HG02943 (cell line): ENCODE measurements around the gene NDUFA13.

Experiments used
- ATAC-seq: cut with Tn5 transposase; IDR thresholded peaks from one replicate; pipeline ENCODE4 v1.9.1; 2021; ENCODE audit warnings: mild to moderate bottlenecking, low read depth, moderate library complexity; ENCODE audit not compliant: unreplicated experiment

The NDUFA13 gene

DNA sequence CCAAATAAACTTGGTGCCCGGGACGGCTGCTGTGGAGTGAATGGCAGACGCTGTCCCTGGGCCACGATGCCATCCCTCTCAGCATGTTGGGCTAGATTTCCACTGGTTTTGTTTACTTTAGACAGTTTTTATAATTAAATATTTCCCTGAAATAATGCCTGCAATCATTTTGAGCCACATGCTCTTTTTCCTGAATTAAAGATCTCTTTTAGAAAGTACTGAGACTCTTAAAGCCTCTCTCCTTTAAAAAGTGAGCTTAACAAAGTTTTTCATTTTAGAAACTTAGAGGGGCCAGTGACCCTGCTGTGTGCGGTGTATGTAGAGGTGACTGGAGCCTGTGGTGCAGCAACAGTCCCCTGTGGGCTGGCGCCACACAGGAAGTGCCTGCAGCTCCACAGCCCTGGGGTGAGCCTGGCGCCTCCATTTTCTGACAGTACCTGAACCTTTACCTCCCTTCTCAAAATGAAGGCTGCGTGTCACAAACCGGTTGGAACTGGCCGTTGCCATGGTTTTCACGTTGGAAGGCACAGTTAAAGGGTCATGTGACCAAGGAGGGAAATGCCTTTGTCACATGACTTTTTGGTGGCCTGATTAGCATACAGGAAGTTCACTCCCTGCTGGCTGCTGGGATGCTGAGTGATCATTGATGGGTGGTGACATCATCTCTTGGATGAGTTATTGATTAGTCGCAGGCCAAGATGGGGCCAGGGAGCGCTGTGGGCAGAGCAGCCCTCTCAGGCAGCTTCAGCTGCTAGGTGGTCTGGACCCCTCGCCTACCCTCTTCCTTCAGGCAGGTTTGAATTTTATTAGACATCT is 26.9 kb upstream of the NDUFA13 start:
- peak; percentile 52 for ATAC-seq

DNA sequence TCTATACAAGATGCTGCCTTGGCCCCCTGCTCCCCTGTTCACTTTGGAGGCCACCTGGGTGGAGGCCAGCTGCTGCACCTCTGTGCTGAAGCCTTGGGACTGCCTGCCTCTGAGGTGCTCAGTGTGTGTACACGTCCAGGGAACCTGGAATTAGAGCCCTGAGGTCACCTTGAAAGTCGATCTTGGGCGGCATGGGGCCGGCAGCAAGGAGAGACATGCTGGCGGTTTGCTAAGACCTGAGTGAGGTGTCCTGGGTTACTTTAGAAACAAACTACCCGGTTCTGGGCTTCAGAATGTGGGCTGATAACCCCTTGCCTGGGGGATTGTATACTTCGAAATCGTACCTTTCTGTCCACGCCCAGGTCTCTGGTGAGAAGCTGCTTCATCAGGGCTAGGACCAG is 26.2 kb upstream of the NDUFA13 start:
- no peak for ATAC-seq

DNA sequence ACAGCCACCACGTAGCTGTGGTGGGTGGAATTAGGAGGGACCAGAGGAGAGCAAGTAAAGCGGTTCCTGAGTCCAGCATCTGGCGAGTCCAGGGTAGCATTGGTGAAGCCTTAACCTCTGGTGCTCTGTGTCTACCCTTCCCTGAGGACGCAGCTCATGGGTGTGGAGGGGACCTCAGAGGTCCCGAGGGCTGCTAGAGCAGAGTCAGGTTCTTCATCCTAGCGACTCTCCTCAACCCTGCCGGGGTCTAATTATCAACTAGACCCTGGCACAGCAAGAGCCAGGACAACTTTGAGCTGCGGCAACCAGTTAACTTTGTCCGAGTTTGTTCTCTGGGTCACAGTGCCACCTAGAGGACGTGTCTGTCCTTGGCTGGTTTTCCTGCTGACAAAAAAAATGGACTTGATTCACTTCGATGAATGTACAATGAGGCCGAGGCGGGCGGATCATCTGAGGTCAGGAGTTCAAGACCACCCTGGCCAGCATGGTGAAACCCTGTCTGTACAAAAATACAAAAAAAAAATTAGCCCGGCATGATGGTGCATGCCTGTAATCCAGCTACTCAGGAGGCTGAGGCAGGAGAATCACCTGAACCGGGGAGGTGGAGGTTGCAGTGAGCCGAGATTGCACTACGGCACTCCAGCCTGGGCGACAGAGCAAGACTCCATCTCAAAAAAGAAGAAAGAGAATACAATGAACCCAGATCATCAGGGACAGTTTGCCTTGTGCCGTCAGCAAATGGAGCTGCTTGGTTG is 25.6 kb upstream of the NDUFA13 start:
- no peak for ATAC-seq

DNA sequence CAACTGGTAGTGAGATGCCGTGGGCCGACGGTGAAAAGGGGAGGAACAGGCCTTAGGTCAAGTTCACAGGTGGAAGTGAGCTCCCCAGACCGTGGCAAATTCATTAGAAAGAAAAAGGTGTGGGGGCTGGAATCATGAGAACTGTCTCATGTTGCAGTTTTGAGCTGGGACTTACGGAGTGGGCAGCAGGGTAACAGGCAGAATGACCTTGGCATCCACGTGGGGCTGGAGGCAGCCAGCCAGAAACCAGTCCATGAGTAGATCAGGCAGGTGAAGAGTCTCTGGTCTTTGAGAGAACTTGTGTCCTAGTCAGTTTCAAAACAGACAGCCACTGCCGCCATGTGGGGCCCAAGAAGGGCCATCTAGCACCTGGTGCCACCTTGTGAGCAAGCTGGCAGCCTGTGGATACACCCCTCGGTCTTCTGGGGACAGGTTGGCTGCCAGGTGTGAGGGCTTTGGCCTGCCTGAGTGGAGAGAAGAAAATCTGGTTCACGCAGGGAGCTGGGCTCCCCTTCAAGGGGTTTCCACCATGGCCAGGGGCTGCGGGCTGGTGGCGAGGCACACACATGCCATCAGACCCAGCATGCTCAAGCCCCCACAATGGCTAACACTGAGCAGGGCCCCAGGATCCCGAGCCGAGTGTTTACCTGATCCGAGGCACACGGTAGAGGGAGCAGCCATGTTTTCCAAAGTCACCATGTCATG is 24.6 kb upstream of the NDUFA13 start:
- no peak for ATAC-seq

DNA sequence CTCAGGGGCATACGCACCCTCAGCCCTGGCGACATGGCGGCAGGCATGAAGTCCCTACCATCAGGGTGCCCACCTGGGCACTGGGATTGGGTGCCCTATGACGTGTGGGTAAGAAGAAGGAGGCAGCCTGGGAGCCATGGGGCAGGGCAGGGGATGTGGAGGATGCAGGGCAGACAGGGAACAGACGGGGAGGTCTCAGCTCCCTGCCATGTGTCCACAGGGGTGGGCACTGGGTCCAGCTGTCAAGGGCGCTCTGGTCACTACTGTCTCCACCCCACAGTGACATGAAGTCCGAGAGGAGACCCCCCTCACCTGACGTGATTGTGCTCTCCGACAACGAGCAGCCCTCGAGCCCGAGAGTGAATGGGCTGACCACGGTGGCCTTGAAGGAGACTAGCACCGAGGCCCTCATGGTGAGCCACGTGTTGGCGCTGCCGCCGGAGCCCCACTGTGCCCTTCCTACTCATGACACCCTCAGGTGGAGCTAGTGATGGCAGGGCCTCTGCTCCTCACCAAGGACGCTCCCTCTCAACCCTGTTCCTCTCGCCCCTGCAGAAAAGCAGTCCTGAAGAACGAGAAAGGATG is 23.9 kb upstream of the NDUFA13 start:
- no peak for ATAC-seq

DNA sequence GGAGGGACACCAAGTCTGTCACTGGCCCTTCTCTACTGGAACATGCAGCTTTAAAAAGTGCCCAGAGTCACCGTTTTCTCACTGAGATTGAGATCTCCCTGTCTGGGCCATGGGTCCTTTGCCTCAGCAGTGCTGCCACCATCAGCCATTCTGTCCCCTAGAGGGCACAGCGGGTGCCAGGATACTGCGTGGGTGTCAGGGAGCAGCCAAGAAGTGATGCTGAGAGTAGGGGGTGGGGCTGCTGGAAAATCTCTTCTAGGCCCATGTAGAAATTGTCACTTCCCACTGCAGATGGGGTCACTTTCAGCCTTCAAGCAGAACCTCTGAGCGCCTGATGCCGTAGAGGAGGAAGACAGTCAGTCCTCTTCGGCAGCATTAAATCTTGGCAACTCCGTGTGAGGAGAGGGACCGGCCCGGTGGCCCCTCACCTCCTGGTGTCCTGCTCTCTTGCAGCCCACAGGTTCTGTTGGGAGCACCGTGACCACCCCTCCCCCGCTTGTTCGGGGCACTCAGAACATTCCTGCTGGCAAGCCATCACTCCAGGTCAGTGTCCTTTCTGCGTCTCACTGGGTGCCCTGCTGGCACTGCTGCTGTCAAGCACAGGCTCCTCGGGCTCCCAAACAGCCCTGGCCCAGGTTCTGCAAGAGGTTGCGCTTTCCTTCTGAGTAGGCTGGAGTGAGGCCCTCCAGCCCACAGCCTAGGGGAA is 22.0 kb upstream of the NDUFA13 start:
- no peak for ATAC-seq

DNA sequence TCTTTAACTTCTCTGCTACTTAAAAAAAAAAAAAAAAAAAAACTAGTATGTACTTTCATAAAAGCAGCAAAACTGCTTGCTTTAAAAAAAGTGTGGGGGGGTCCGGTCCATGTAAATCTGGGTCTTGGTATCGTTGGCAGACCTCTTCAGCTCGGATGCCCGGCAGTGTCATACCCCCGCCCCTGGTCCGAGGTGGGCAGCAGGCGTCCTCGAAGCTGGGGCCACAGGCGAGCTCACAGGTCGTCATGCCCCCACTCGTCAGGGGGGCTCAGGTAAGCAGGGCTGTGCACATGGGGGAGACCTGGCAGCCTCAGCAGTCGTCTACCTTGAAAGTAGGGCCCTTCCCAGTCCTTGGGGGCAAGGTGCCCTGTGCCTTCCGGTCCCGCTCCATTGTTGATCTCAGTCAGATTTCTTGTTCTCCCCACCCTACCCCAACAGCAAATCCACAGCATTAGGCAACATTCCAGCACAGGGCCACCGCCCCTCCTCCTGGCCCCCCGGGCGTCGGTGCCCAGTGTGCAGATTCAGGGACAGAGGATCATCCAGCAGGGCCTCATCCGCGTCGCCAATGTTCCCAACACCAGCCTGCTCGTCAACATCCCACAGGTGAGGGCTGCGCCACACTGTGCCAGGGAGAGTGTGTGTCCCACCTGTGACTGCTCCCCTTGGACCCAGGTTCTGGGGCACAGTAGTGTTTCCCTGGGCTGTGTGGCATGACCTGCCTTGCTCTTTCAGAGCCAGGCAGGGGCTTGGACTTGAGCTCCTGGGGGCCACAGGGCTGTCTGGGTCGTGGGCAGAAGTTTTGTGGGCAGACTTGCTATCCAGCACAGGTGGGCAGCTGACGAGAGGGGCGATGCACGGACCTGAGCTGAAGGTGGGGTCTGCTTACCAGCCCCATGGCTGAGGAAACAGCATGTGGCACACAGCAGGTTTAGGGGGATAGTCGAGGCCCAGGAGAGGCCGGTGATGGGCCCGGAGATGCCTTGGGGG is 20.1 kb upstream of the NDUFA13 start:
- no peak for ATAC-seq

DNA sequence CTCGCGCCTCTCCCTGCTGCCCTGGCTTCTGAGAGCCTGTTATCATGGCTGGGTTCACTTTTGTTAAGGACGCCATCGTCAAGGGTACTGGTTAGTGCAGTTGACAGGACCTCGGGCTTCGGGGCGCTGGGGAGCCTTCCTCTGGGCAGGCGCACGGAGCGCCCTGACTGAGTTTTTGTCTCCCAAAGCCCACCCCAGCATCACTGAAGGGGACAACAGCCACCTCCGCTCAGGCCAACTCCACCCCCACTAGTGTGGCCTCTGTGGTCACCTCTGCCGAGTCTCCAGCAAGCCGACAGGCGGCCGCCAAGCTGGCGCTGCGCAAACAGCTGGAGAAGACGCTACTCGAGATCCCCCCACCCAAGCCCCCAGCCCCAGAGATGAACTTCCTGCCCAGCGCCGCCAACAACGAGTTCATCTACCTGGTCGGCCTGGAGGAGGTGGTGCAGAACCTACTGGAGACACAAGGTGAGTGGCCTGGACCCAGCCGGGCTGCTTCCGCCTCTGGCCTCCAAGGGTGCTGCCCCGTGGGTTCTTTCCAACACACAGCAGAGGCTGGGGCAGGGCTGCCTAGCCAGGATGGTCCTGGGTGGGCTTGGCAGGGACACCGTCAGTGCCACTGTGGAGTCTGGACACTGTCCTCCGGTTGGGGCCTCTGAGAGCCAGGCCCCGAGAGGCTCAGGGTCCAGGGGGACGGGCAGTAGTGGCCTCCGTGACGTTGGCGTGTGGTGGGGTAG is 17.6 kb upstream of the NDUFA13 start:
- no peak for ATAC-seq

DNA sequence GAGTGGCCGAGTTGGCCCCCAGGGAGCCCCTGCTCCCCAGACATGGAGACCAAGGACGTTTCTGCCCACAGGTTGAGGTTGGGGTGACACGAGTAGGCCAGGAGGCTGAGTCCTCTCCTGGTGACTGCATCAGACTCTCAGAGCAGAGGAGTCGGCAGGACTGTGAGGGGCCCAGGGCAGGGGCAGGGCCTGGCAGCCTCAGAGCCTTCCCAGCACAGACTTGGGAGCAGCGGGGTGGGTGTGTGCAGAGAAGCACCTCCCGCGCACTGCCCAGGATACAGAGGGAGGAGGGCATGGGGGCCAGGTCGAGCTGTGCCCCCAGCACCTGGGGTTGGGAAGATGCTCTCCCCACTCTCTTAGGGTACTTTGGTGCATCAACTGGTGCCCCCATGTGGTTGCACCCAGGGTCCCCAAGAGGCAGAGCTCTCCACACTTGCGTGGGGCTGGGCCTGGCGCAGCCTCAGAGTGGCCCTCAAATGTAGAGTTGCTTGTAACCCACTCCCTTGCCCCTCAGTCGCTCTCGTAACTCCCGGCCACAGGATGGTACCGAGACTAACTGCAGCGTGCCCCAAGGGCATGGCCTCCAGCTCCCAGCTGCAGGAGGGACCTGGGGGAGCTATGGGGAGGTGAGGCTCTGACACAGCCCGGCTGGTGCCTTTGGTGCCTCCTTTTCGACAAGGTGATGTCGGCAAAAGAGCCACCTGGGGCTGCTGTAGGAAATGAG is 16.6 kb upstream of the NDUFA13 start:
- ATAC-seq: no peak

DNA sequence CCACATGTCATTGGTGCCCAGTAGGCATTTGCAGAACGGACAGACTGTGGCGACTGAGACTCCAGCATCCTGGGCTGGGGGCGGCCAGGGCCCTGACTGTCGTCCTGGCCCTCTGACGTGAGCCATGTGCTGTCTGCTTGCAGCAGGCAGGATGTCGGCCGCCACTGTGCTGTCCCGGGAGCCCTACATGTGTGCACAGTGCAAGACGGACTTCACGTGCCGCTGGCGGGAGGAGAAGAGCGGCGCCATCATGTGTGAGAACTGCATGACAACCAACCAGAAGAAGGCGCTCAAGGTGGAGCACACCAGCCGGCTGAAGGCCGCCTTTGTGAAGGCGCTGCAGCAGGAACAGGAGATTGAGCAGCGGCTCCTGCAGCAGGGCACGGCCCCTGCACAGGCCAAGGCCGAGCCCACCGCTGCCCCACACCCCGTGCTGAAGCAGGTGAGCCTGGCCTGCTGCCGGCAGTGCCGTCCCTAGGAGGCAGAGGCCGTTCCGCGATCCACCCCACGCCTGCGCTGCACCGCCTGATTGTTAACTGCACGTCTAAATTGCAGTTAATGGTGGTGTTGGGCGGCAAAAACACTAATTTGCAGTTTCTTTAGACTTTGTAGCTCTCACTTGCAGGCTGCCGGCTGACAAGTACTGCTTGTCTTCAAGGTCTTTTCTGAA is 14.9 kb upstream of the NDUFA13 start:
- ATAC-seq: no peak

DNA sequence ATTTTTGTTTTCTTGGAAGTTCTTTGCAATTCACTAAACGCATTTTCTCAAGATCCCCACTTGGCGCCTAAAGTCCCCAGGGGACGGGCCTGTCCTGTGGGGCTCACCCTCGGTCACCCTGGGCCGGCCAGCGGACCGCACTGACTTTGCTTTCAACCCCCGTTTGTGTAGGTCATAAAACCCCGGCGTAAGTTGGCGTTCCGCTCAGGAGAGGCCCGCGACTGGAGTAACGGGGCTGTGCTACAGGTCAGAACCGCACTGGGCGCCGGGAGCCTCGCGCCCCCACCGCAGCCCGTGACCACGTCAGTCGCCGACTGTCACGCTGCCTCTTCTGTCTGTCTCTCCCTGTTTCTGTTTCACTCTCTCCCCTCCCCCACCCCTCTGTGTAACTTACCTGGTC is 14.2 kb upstream of the NDUFA13 start:
- ATAC-seq: no peak

DNA sequence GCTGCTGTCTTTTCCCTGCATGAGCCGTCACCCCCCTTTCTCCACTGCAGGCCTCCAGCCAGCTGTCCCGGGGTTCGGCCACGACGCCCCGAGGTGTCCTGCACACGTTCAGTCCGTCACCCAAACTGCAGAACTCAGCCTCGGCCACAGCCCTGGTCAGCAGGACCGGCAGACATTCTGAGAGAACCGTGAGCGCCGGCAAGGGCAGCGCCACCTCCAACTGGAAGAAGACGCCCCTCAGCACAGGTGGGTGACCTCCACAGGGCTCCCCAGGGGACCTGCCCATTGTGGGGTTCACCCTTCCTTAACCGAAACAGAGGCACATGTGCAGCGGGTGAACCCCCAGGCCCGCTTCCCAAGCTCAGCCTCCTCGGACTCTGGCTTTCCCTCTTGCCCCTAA is 13.7 kb upstream of the NDUFA13 start:
- no peak for ATAC-seq

DNA sequence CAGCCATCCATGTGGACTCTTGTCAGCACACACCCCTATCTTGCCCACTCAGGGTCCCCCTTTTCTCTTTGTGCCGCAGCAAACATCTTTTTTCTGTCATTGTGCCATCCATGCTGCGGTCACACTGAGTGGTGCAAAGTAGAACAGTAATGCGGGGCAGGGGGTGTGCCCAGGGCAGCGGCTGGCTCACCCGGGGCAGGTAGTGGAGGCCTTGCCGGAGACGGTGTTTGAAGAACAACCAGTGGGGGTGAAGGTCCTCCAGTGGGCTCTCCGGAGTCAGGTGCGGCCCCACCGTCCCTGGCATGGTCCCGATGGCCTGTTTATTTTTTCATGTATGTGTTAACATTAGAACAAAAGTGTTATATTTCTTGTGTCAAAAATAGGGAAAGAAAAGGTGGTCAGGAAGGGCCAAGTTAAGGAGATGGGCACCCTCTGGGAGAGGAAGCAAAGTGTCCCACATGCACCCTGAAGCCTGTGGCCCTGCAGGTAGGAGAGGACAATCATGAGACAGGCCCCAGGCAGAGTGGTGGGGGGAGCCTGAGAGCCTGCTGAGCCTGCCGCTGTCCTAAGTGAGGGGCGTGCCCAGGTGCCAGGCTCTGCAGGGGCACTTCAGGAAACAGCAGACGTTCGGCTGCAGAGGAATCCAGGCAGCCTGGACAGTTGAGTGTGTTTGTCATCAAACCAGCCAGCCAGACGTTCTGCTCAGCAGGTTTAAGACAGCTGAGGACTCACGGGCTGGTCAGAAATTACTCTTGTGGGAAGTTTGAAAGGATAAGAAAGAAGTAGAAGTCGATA is 13.0 kb upstream of the NDUFA13 start:
- ATAC-seq: no peak

DNA sequence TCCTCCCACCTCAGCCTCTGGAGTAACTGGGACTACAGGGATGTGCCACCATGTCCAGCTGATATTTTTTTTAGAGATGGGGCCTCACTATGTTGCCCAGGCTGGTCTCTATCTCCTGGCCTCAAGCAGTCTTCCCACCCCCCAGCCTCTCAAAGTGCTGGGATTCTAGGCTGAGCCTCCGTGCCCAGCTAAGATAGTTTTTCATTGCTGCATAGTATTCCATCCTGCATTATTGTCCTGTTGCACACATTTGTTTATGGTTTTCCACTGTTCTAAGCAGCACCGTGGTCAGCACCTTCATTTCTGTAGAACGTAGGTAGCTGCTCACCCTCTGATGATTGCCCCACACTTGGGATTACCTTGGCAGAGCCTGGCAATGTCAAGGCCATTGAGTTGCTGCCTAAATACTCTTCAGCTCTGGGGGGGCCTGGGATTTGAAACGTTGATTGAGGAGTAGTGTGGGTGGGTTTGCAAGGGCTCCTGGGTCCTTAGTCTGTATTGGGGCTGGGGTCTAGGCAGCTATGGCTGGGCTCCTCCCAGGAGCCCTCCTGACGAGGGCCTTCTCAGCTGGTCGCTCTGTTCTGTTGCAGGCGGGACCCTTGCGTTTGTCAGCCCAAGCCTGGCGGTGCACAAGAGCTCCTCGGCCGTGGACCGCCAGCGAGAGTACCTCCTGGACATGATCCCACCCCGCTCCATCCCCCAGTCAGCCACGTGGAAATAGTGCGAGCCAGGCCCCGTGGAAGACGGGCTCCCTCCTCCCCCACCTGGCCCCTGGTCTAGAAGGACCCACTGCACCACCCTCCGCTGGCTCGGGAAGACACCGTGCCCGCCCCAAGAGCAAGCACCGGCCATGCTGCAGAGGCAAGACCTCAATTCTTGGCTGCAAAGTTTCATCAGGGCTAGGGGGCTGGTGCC is 11.0 kb upstream of the NDUFA13 start:
- no peak for ATAC-seq

DNA sequence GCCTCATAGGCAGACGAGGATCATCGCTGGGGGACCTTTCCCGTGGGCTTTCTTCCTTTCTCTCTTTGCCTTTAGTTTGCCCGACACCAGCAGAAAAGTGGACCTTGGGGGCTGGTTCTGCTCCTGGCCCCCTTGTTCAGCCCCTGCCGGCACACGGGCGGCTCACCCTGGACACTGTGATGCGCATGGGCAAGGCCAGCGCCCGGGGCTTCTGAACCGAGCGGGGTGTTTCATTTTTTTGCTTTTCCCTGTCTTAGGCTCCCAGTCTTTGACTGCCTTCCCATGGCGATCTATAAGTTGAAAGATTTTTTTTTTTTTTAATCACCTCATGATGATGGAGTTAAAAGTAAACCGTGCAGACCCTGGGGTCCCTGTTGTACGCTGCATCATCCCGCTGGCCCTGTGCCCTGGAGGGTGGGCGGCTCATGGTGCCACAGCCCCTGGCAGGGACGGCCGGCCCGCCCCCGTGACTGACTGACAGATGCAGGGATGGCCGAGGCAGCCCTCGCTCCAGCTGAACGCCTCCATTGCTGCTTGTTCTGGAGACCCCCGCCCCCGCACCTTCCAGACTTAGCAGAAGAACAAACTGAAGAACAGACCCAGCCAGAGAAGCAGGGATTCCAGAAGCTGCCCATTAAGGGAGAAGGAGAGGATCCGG is 10.2 kb upstream of the NDUFA13 start:
- ATAC-seq: no peak
